BLaER1 treated with 17β-estradiol and CSF1 and Interleukin-3, amounts not matched to agents 10 nM and 100 nM (cell line): ENCODE results near the gene SCNN1B.

Source experiments
- H3K27ac ChIP-seq, 11 experiments: shearing (Covaris generic); formaldehyde crosslinking; 2 replicates each; pipeline ENCODE4 v1.8.1; 2022
- H3K27me3 ChIP-seq, 11 experiments: shearing (Covaris generic); formaldehyde crosslinking; 2 replicates each; pipeline ENCODE4 v1.8.1; 2022
- H3K36me3 ChIP-seq, 11 experiments: shearing (Covaris generic); formaldehyde crosslinking; 2 replicates each; pipeline ENCODE4 v1.8.1; 2022
- H3K4me1 ChIP-seq, 10 experiments: shearing (Covaris generic); formaldehyde crosslinking; 2 replicates each; pipeline ENCODE4 v1.8.1; 2022
- H3K4me2 ChIP-seq, 11 experiments: shearing (Covaris generic); formaldehyde crosslinking; 2 replicates each; pipeline ENCODE4 v1.8.1; 2022
- H3K4me3 ChIP-seq, 10 experiments: shearing (Covaris generic); formaldehyde crosslinking; 2 replicates each; pipeline ENCODE4 v1.8.1; 2022
- H3K9ac ChIP-seq, 11 experiments: shearing (Covaris generic); formaldehyde crosslinking; 2 replicates each; pipeline ENCODE4 v1.8.1; 2022
- H3K9me3 ChIP-seq, 11 experiments: shearing (Covaris generic); formaldehyde crosslinking; replicated peaks in 1 of 11; 2 replicates each; pipeline ENCODE4 v1.8.1; 2022
- H4K20me1 ChIP-seq, 11 experiments: shearing (Covaris generic); formaldehyde crosslinking; 2 replicates each; pipeline ENCODE4 v1.8.1; 2022
- Cebpa-rat ChIP-seq, 11 experiments: shearing (Covaris generic); IDR thresholded peaks; 2 replicates each; pipeline ENCODE4 v1.8.1; 2022

Gene SCNN1B

GRCh38 chr16:23408242-23408822, 106.2 kb downstream of the SCNN1B start:
- H3K27ac ChIP-seq: no peak overlapping the region
- H3K9ac ChIP-seq: no peak overlapping the region
- no peaks in the 10 kb centered on the region for H3K27me3 ChIP-seq
- no peak for TF ChIP-seq Cebpa-rat (IDR thresholded peaks at IDR 0.05)
- no peaks in the 10 kb centered on the region for H3K9me3 ChIP-seq
- H3K4me1 ChIP-seq: no peaks in the 10 kb centered on the region
- H3K4me3 ChIP-seq: no peak overlapping the region
- peaks cover 84 to 95% (median 91%) of the 10 kb centered on the region in 11 experiments for H3K36me3 ChIP-seq
- H4K20me1 ChIP-seq: peaks cover 0 to 7% (median 0%) of the 10 kb centered on the region in 11 experiments; a peak in 3 of 22 replicates
- no peak overlapping the region for H3K4me2 ChIP-seq

- no peaks in the 10 kb centered on the region for H3K9me3 ChIP-seq
- TF ChIP-seq Cebpa-rat (IDR thresholded peaks at IDR 0.05): no peak
- H3K27ac ChIP-seq: no peak overlapping the region
- H3K36me3 ChIP-seq: peaks cover 84 to 95% (median 91%) of the 10 kb centered on the region in 11 experiments
- H3K27me3 ChIP-seq: no peaks in the 10 kb centered on the region
- no peak overlapping the region for H3K4me2 ChIP-seq
- no peak overlapping the region for H3K9ac ChIP-seq
- peaks cover 0 to 7% (median 0%) of the 10 kb centered on the region in 11 experiments; a peak in 3 of 22 replicates for H4K20me1 ChIP-seq
- H3K4me1 ChIP-seq: no peaks in the 10 kb centered on the region
- H3K4me3 ChIP-seq: no peak overlapping the region
These were observed 106.8 kb downstream of the SCNN1B start for GRCh38 chr16:23408823-23409298.

GRCh38 chr16:23409522-23409921, 107.4 kb downstream of the SCNN1B start:
- no peak for TF ChIP-seq Cebpa-rat (IDR thresholded peaks at IDR 0.05)
- Histone ChIP-seq H3K27me3 (no peaks in the 10 kb centered on the region), H3K36me3 (peaks cover 84 to 95% (median 91%) of the 10 kb centered on the region in 11 experiments), H3K4me2 (no peak overlapping the region), H3K9me3 (no peaks in the 10 kb centered on the region), H3K4me3 (no peak overlapping the region), H3K9ac (no peak overlapping the region), H4K20me1 (peaks cover 0 to 7% (median 0%) of the 10 kb centered on the region in 11 experiments; a peak in 3 of 22 replicates), H3K4me1 (no peaks in the 10 kb centered on the region), H3K27ac (no peak overlapping the region)

- no peak overlapping the region for H3K27ac ChIP-seq
- no peaks in the 10 kb centered on the region for H3K4me1 ChIP-seq
- H3K4me2 ChIP-seq: no peak overlapping the region
- H4K20me1 ChIP-seq: peaks cover 0 to 7% (median 0%) of the 10 kb centered on the region in 11 experiments; a peak in 2 of 22 replicates
- H3K36me3 ChIP-seq: peaks cover 84 to 95% (median 91%) of the 10 kb centered on the region in 11 experiments
- no peak for TF ChIP-seq Cebpa-rat (IDR thresholded peaks at IDR 0.05)
- no peak overlapping the region for H3K4me3 ChIP-seq
- no peaks in the 10 kb centered on the region for H3K27me3 ChIP-seq
- H3K9me3 ChIP-seq: no peaks in the 10 kb centered on the region
- H3K9ac ChIP-seq: no peak overlapping the region
These were observed 108.1 kb downstream of the SCNN1B start for GRCh38 chr16:23410176-23410575.

- no peak overlapping the region for H3K4me2 ChIP-seq
- H4K20me1 ChIP-seq: no peaks in the 10 kb centered on the region; a peak in 2 of 22 replicates
- no peak for TF ChIP-seq Cebpa-rat (IDR thresholded peaks at IDR 0.05)
- H3K9ac ChIP-seq: no peak overlapping the region
- H3K27me3 ChIP-seq: no peaks in the 10 kb centered on the region
- no peak overlapping the region for H3K4me3 ChIP-seq
- H3K36me3 ChIP-seq: peaks cover 85 to 100% (median 92%) of the 10 kb centered on the region in 11 experiments
- H3K9me3 ChIP-seq: no peaks in the 10 kb centered on the region
- H3K4me1 ChIP-seq: no peaks in the 10 kb centered on the region
- no peak overlapping the region for H3K27ac ChIP-seq
These were observed 112.6 kb downstream of the SCNN1B start for GRCh38 chr16:23414731-23415130.

GRCh38 chr16:23416816-23417215, 114.7 kb downstream of the SCNN1B start:
- no peaks in the 10 kb centered on the region for H3K9me3 ChIP-seq
- no peak overlapping the region for H3K27ac ChIP-seq
- no peak overlapping the region for H3K4me3 ChIP-seq
- no peak overlapping the region for H3K9ac ChIP-seq
- H4K20me1 ChIP-seq: no peaks in the 10 kb centered on the region
- H3K4me2 ChIP-seq: no peak overlapping the region
- TF ChIP-seq Cebpa-rat (IDR thresholded peaks at IDR 0.05): no peak
- H3K36me3 ChIP-seq: peaks cover 72 to 95% (median 78%) of the 10 kb centered on the region in 11 experiments
- no peaks in the 10 kb centered on the region for H3K27me3 ChIP-seq
- H3K4me1 ChIP-seq: no peaks in the 10 kb centered on the region

- no peaks in the 10 kb centered on the region for H3K4me1 ChIP-seq
- 0 out of 22 replicates have a peak, but pooled peaks cover 0 to 5% (median 0%) of the 10 kb centered on the region in 11 experiments for H4K20me1 ChIP-seq
- no peak overlapping the region for H3K4me3 ChIP-seq
- no peak overlapping the region for H3K4me2 ChIP-seq
- H3K27ac ChIP-seq: no peak overlapping the region
- H3K36me3 ChIP-seq: peaks cover 62 to 92% (median 69%) of the 10 kb centered on the region in 11 experiments
- TF ChIP-seq Cebpa-rat (IDR thresholded peaks at IDR 0.05): no peak
- H3K9me3 ChIP-seq: no peaks in the 10 kb centered on the region
- H3K9ac ChIP-seq: no peak overlapping the region
- no peaks in the 10 kb centered on the region for H3K27me3 ChIP-seq
These were observed 117.9 kb downstream of the SCNN1B start for GRCh38 chr16:23420011-23420410.

GRCh38 chr16:23423496-23424049, 121.5 kb downstream of the SCNN1B start:
- H3K36me3 ChIP-seq: peaks cover 45 to 91% (median 58%) of the 10 kb centered on the region in 11 experiments
- H3K9me3 ChIP-seq: no peaks in the 10 kb centered on the region
- H3K4me3 ChIP-seq: no peak overlapping the region
- H3K27ac ChIP-seq: no peak overlapping the region
- H3K4me2 ChIP-seq: no peak overlapping the region
- no peaks in the 10 kb centered on the region for H3K27me3 ChIP-seq
- H4K20me1 ChIP-seq: 0 out of 22 replicates have a peak, but pooled peaks cover 0 to 5% (median 0%) of the 10 kb centered on the region in 11 experiments
- no peak overlapping the region for H3K9ac ChIP-seq
- no peak for TF ChIP-seq Cebpa-rat (IDR thresholded peaks at IDR 0.05)
- H3K4me1 ChIP-seq: no peaks in the 10 kb centered on the region

- H4K20me1 ChIP-seq: 0 out of 22 replicates have a peak, but pooled peaks cover 0 to 5% (median 0%) of the 10 kb centered on the region in 11 experiments
- H3K9ac ChIP-seq: no peak overlapping the region
- no peaks in the 10 kb centered on the region for H3K27me3 ChIP-seq
- no peak overlapping the region for H3K4me3 ChIP-seq
- no peaks in the 10 kb centered on the region for H3K9me3 ChIP-seq
- H3K36me3 ChIP-seq: peaks cover 48 to 91% (median 61%) of the 10 kb centered on the region in 11 experiments
- no peaks in the 10 kb centered on the region for H3K4me1 ChIP-seq
- H3K4me2 ChIP-seq: no peak overlapping the region
- no peak for TF ChIP-seq Cebpa-rat (IDR thresholded peaks at IDR 0.05)
- H3K27ac ChIP-seq: no peak overlapping the region
These were observed 122.3 kb downstream of the SCNN1B start for GRCh38 chr16:23424292-23424958.
